Measurements from ENCODE around the gene TENM4. TPM values are rescaled to one million over a fixed set of nuclear protein-coding genes. Genes with fewer than 3 reads are reported as not detected.

Gene TENM4
- total and polyA plus RNA-seq, 2 of the 13 experiments (the other 11 are each of a cell fraction or from before 2014, with no cell fraction given): not detected

GRCh38 chr11:79007771-79008402 is 432.9 kb downstream of the TENM4 start:
- H3K9me3 ChIP-seq (ENCODE audit: low read length): no peaks in the 10 kb centered on the region
- no peak overlapping the region for H3K27ac ChIP-seq (ENCODE audit: extremely low read length, insufficient read depth, low read length)
- intact Hi-C loops (cut with micrococcal nuclease; ENCODE audit: unreplicated experiment): no loop called here
- H3K27me3 ChIP-seq (ENCODE audit: control insufficient read depth in 1 of 2, insufficient read depth in 2 of 2, low read length in 2 of 2): 0 out of 5 replicates have a peak, but pooled peaks cover 0 to 3% of the 10 kb centered on the region in 2 experiments
- no peaks in the 10 kb centered on the region for H4K20me1 ChIP-seq (ENCODE audit: insufficient read depth, low read length)
- TF ChIP-seq SNAPC2 (CRISPR knock-in tag; IDR thresholded peaks at IDR 0.05) (no peak), ZNF282 (IDR thresholded peaks at IDR 0.05; ENCODE audit: partially characterized antibody) (no peak), STAT6 (CRISPR knock-in tag; IDR thresholded peaks at IDR 0.05; ENCODE audit: borderline replicate concordance) (no peak), HNF1A (IDR thresholded peaks at IDR 0.05; ENCODE audit: low read depth) (no peak), HNF1A (CRISPR knock-in tag; IDR thresholded peaks at IDR 0.05; ENCODE audit: borderline replicate concordance) (no peak), ZNF256 (CRISPR knock-in tag; conservative IDR thresholded peaks at IDR 0.05) (no peak), ZFP91 (CRISPR knock-in tag; IDR thresholded peaks at IDR 0.05; ENCODE audit: borderline replicate concordance) (no peak), PREB (CRISPR knock-in tag; IDR thresholded peaks at IDR 0.05) (no peak), FOSL1 (CRISPR knock-in tag; IDR thresholded peaks at IDR 0.05; ENCODE audit: borderline replicate concordance) (no peak), FOXP1 (IDR thresholded peaks at IDR 0.05) (no peak), FOXP1 (CRISPR knock-in tag; IDR thresholded peaks at IDR 0.05) (no peak), ZBTB33 (CRISPR knock-in tag; IDR thresholded peaks at IDR 0.05) (no peak)
- H3K4me2 ChIP-seq (ENCODE audit: low read depth, low read length): no peak overlapping the region
- no peak overlapping the region for H3K4me3 ChIP-seq (replicated peaks in 1 of 3; ENCODE audit: insufficient read depth in 1 of 3, low read depth in 2 of 3, low read length in 3 of 3)
- POLR2A ChIA-PET: no interaction called here
- CTCF ChIA-PET (ENCODE audit: low intra/inter-chr PET ratio, low total read pairs): no interaction called here
- no peak overlapping the region for H2AFZ ChIP-seq (ENCODE audit: low read length)
- in situ Hi-C loops (cut with HindIII; ENCODE audit: extremely low pct_ligation_motif_present, low pct_unique_long_range_greater_than_20kb): no loop called here
- WGBS (ENCODE audit: low lambda C conversion rate): 29% methylated on average over 13 of the region's 13 CpGs
- DNase-seq (ENCODE audit: low spot score) (no peak), FAIRE-seq (no peak), ATAC-seq (no peak)
- H3K4me1 ChIP-seq (ENCODE audit: insufficient read depth, low read length): no peaks in the 10 kb centered on the region
- no peaks in the 10 kb centered on the region for H3K36me3 ChIP-seq (replicated peaks in 1 of 2; ENCODE audit: control insufficient read depth in 1 of 2, insufficient read depth in 2 of 2, low read length in 2 of 2)
- H3K79me2 ChIP-seq (ENCODE audit: insufficient read depth, low read length): no peaks in the 10 kb centered on the region
- BruUV-seq (replicated peaks): no TSS peak
- no peak overlapping the region for H3K9ac ChIP-seq (ENCODE audit: insufficient read depth, low read depth, low read length)

Measured in HepG2 (cell line).